Glutamatergic neuron (in vitro differentiated cells): ENCODE data around the gene PANK3. TPM values are rescaled to one million over a fixed set of nuclear protein-coding genes. Genes with fewer than 3 reads are reported as not detected.
"Not testable (repeated sequence)": the region's sequence is repeated elsewhere in the genome, so short reads cannot be mapped to it uniquely, and the experiment has no call there.

Source experiments
- DNase-seq: peaks from one replicate; pipeline ENCODE4 v3.0.0; 2022
- H3K27ac Mint-ChIP-seq: one replicate; pipeline ENCODE4 v1.8.0; 2020; ENCODE audit warnings: mild to moderate bottlenecking, mixed read lengths, inconsistent platforms; ENCODE audit not compliant: unreplicated experiment
- H3K27me3 Mint-ChIP-seq: one replicate; pipeline ENCODE4 v1.8.0; 2020; ENCODE audit warnings: mild to moderate bottlenecking, moderate library complexity, mixed read lengths, inconsistent platforms; ENCODE audit not compliant: unreplicated experiment
- H3K36me3 Mint-ChIP-seq: one replicate; pipeline ENCODE4 v1.8.0; 2020; ENCODE audit warnings: mild to moderate bottlenecking, mixed read lengths, inconsistent platforms; ENCODE audit not compliant: unreplicated experiment
- H3K4me1 Mint-ChIP-seq: one replicate; pipeline ENCODE4 v1.8.0; 2020; ENCODE audit warnings: mild to moderate bottlenecking, low read depth, mixed read lengths, inconsistent platforms; ENCODE audit not compliant: unreplicated experiment
- H3K4me3 Mint-ChIP-seq: one replicate; pipeline ENCODE4 v1.8.0; 2020; ENCODE audit warnings: mild to moderate bottlenecking, mixed read lengths, inconsistent platforms; ENCODE audit not compliant: unreplicated experiment
- H3K9me3 Mint-ChIP-seq: one replicate; pipeline ENCODE4 v1.8.0; 2020; ENCODE audit warnings: mild to moderate bottlenecking, moderate library complexity, mixed read lengths, inconsistent platforms; ENCODE audit not compliant: unreplicated experiment
- total RNA-seq: library from RNA; stranded (reverse); fragmentation: NEBNext Ultra II Directional; extraction: Animal tissue kit (Norgen Biotek cat#: 25700); gene quantifications from one replicate; pipeline ENCODE4 v1.2.1, GENCODE V29; 2021; ENCODE audit not compliant: unreplicated experiment
- TF ChIP-seq, protein P1 (sequence below): fragments of 200-600 bp; sonication (generic); IDR thresholded peaks from one replicate; pipeline ENCODE4 v1.5.0; 2021; ENCODE audit not compliant: partially characterized antibody, unreplicated experiment

The PANK3 gene
- total RNA-seq, 1 donor from 2014 or later = 153 TPM

DNA sequence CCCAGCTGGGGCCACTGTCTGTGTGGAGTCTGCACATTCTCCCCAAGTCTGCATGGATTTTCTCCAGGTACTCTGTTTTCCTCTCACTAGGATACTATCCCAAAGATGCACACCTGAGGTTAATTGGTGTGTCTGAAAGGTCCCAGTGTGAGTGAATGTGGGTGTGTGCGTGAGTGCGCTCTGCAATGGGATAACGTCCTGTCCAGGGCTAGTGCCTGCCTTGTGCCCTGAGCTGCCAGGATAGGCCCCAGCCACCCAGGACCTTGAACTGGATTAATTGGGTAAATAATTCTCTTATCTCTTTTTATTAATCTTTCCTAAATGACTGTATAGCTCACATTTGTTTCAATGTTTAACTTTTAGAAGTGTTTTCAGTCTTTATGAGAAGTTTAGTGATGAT lies 11.5 kb upstream of the PANK3 start:
- TF ChIP-seq, protein P1, sequence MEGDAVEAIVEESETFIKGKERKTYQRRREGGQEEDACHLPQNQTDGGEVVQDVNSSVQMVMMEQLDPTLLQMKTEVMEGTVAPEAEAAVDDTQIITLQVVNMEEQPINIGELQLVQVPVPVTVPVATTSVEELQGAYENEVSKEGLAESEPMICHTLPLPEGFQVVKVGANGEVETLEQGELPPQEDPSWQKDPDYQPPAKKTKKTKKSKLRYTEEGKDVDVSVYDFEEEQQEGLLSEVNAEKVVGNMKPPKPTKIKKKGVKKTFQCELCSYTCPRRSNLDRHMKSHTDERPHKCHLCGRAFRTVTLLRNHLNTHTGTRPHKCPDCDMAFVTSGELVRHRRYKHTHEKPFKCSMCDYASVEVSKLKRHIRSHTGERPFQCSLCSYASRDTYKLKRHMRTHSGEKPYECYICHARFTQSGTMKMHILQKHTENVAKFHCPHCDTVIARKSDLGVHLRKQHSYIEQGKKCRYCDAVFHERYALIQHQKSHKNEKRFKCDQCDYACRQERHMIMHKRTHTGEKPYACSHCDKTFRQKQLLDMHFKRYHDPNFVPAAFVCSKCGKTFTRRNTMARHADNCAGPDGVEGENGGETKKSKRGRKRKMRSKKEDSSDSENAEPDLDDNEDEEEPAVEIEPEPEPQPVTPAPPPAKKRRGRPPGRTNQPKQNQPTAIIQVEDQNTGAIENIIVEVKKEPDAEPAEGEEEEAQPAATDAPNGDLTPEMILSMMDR = no peak
- peaks cover 6% of the 10 kb centered on the region for H3K4me1 Mint-ChIP-seq
- H3K27me3 Mint-ChIP-seq = peaks cover 14% of the 10 kb centered on the region
- no peak overlapping the region for H3K27ac Mint-ChIP-seq
- no peaks in the 10 kb centered on the region for H3K36me3 Mint-ChIP-seq
- no peaks in the 10 kb centered on the region for H3K9me3 Mint-ChIP-seq
- DNase-seq = no peak
- no peak overlapping the region for H3K4me3 Mint-ChIP-seq

DNA sequence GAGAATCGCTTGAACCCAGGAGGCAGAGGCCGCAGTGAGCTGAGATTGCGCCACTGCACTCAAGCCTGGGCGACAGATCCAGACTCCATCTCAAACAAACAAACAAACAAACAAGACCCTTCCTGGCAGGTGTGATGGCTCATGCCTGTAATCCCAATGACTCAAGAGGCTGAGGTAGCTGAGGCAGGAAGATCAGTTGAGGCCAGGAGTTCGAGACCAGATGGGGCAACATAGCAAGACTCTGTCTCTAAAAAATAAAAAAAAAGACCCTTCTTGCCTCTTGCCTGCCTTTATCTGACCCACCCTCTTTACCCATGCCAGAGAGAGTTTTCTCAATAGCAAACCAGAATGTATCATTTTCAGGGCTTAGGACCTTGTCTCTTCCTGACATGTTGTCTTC lies 8.8 kb upstream of the PANK3 start:
- peaks cover 3% of the 10 kb centered on the region for H3K9me3 Mint-ChIP-seq
- TF ChIP-seq, protein P1 = no peak
- peaks cover 15% of the 10 kb centered on the region for H3K27me3 Mint-ChIP-seq

DNA sequence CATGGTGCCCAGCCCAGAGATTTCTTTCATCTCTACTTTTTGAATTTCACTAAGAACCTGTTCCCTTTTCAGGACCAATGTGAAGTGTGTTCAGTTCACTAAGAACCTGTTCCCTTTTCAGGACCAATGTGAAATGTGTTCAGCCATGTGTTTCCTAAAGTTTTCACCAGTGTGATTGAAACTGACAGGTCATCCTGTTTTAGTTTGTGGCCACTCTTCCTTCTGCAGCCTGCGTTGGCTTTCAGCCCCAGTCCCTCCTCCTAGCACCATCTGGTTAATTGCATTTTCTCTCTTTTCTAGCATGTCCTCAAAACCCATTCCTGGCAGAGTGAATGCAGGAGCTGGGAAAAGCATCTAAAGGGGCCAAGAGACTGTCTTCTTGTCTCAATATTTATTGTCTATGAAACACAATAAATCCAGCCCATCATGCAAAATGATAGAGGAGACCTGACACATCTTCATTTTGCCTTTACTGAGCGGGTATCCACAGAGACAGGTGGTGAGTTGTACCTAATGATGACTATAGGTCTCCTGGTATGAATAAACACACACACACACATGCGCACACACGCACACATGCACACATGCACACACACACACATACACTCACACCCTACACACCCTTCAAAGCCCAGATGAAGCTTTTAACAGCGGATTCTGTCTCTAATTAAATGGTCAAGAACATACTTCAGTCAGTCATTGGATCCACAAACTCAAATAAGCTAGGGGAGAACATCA lies 6.1 kb upstream of the PANK3 start:
- peak overlapping the region; percentile 56 for H3K27ac Mint-ChIP-seq
- no peaks in the 10 kb centered on the region for H3K36me3 Mint-ChIP-seq

More for the DNA sequence above, 8.8 kb upstream of the PANK3 start:
- peaks cover 11% of the 10 kb centered on the region for H3K4me1 Mint-ChIP-seq
- H3K27ac Mint-ChIP-seq = no peak overlapping the region
- DNase-seq = no peak
- H3K4me3 Mint-ChIP-seq = no peak overlapping the region
- no peaks in the 10 kb centered on the region for H3K36me3 Mint-ChIP-seq

DNA sequence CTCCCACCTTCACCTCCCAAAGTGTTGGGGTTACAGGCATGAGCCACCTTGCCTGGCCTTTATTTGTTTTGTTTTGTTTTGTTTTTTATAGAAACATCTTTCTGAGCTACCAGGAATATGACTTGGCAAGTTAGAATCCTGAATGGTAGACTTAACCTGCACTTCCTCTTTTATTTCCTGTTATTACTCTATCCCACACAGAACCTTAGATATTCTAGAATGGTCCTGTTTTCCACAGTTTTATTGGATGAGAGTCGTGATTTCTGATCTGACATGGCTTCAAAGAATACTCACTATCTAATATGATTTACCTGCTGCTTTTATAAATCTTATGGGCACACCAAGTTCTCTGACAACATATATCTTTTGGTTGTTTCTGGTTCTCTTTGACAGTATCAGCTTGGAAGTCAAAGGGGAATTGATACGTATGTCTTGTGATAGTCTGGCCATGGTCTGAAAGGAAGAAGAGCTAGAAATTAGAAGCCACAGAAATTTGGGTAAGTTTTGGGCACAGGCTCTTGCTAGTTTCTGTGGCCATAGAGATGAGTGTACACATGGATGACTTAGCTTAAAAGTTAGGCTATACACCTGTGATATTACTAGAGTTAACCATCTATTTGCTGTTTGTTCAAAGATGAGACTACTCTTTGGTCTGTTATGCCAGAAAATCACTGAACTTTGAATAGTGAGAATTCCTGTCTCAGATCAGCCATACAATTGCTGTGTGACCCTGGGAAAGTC lies 4.7 kb upstream of the PANK3 start:
- peaks cover 24% of the 10 kb centered on the region for H3K27me3 Mint-ChIP-seq
- peaks cover 8% of the 10 kb centered on the region for H3K9me3 Mint-ChIP-seq
- H3K36me3 Mint-ChIP-seq = no peaks in the 10 kb centered on the region
- DNase-seq = no peak
- H3K4me3 Mint-ChIP-seq = no peak overlapping the region
- H3K4me1 Mint-ChIP-seq = peaks cover 17% of the 10 kb centered on the region
- H3K27ac Mint-ChIP-seq = no peak overlapping the region
- TF ChIP-seq, protein P1 = no peak

More for the DNA sequence above, 6.1 kb upstream of the PANK3 start:
- H3K4me3 Mint-ChIP-seq = peak overlapping the region; percentile 53
- peaks cover 4% of the 10 kb centered on the region for H3K9me3 Mint-ChIP-seq
- H3K4me1 Mint-ChIP-seq = peaks cover 15% of the 10 kb centered on the region
- H3K27me3 Mint-ChIP-seq = peaks cover 16% of the 10 kb centered on the region
- DNase-seq = no peak
- TF ChIP-seq, protein P1 = no peak

DNA sequence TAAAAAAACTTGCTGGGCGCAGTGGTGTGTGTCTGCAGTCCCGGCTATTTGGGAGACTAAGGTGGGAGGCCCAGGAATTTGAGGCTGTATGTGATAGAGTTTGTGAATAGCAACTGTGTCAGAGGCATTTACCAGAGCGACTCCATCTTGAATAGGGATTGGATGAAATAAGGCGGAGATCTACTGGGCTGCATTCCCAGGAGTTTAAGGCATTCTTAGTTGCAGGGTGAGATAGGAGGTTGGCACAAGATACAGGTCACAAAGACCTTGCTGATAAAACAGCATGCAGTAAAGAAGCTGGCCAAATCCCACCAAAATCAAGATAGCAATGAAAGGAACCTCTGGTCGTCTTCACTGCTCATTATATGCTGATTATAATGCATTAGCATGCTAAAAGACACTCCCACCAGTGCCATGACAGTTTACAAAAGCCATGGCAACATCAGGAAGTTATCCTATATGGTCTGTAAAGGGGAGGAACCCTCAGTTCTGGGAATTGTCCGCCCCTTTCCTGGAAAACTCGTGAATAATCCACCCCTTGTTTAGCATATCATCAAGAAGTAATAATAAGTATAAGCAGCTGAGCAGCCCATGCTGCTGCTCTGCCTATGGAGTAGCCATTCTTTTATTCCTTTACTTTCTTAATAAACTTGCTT lies 1.8 kb upstream of the PANK3 start:
- not testable (repeated sequence) for DNase-seq

More for the DNA sequence above, 1.8 kb upstream of the PANK3 start:
- not testable (repeated sequence) for H3K36me3 Mint-ChIP-seq, H3K4me3 Mint-ChIP-seq, H3K9me3 Mint-ChIP-seq
- Mint-ChIP-seq H3K4me1 (peaks cover 22% of the 10 kb centered on the region), H3K27me3 (peaks cover 14% of the 10 kb centered on the region), H3K27ac (peak overlapping the region; percentile 43)
